ENCODE data around the gene COX5A.

DNA sequence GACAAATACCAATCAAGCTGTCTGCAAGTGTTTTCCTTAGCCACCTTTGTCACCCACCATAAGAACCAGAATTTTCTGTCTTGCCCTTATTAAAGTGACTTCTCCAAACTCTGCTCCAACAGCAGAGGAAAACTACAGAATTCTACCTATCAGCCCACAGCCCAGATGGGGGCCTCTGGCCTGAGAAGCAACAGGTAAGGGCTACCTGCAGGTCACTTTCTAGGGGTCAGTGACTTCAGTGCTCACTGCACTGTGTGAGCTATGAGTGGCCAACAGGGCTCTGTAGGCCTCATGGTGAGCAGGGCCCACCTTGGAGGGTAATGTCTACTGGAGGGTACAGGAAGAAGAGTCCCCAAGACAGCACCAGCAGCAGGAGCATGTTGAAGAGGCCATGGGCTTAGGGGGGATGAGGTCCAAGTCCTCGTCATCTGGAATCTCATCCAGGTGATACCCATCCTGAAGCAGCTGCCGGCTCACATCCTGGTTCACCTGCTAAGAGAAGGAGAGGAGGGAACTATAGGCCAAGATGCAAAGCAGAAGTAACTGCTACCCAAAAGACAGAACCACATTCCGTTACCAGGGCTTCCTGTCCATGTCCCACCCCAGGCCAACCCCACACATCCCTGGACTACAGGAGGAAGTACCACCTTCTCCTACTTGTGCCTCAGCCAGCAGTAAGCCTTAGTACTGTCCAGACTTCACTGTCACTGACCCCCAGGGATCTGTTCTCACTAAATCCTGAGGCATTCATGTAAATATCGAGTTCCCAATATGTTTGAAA is 35.4 kb downstream of the COX5A start:
- TF ChIP-seq, protein P1, sequence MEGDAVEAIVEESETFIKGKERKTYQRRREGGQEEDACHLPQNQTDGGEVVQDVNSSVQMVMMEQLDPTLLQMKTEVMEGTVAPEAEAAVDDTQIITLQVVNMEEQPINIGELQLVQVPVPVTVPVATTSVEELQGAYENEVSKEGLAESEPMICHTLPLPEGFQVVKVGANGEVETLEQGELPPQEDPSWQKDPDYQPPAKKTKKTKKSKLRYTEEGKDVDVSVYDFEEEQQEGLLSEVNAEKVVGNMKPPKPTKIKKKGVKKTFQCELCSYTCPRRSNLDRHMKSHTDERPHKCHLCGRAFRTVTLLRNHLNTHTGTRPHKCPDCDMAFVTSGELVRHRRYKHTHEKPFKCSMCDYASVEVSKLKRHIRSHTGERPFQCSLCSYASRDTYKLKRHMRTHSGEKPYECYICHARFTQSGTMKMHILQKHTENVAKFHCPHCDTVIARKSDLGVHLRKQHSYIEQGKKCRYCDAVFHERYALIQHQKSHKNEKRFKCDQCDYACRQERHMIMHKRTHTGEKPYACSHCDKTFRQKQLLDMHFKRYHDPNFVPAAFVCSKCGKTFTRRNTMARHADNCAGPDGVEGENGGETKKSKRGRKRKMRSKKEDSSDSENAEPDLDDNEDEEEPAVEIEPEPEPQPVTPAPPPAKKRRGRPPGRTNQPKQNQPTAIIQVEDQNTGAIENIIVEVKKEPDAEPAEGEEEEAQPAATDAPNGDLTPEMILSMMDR (conservative IDR thresholded peaks at IDR 0.05 in 1 of 2, IDR thresholded peaks at IDR 0.05 in 1 of 2; ENCODE audit: low read depth in 1 of 2, low read length in 2 of 2): no peak
- TF ChIP-seq EZH2 (IDR thresholded peaks at IDR 0.05; ENCODE audit: low read length, missing control alignments): no peak

Data from fibroblast of lung (primary cell).